CD4-positive, alpha-beta T cell treated with Interferon gamma for 1 hour (primary cell): ENCODE results near the gene ATP2B2.

Experiments used
- DNase-seq: peaks from one replicate; pipeline ENCODE4 v3.0.0-alpha.2; 2020

The ATP2B2 gene

GRCh38 chr3:10468613-10469354, 36.6 kb downstream of the ATP2B2 start:
- DNase-seq = no peak

GRCh38 chr3:10467904-10468612, 37.3 kb downstream of the ATP2B2 start:
- DNase-seq = no peak

GRCh38 chr3:10467204-10467603, 38.2 kb downstream of the ATP2B2 start:
- DNase-seq = no peak

GRCh38 chr3:10466186-10466585, 39.2 kb downstream of the ATP2B2 start:
- DNase-seq = no peak

- no peak for DNase-seq
Observed at GRCh38 chr3:10465161-10465560, 40.2 kb downstream of the ATP2B2 start.

GRCh38 chr3:10463533-10464434, 41.6 kb downstream of the ATP2B2 start:
- DNase-seq = no peak

- DNase-seq = no peak
Observed at GRCh38 chr3:10462641-10463532, 42.5 kb downstream of the ATP2B2 start.

- DNase-seq = no peak
Observed at GRCh38 chr3:10460951-10461545, 44.3 kb downstream of the ATP2B2 start.

- DNase-seq = peak; percentile 36
Observed at GRCh38 chr3:10459954-10460754, 45.2 kb downstream of the ATP2B2 start.

GRCh38 chr3:10457560-10457959, 47.8 kb downstream of the ATP2B2 start:
- no peak for DNase-seq

- no peak for DNase-seq
Observed at GRCh38 chr3:10456981-10457380, 48.4 kb downstream of the ATP2B2 start.

GRCh38 chr3:10455545-10455914, 49.9 kb downstream of the ATP2B2 start:
- no peak for DNase-seq

GRCh38 chr3:10454907-10455544, 50.4 kb downstream of the ATP2B2 start:
- DNase-seq = no peak

- DNase-seq = no peak
Observed at GRCh38 chr3:10453431-10454163, 51.8 kb downstream of the ATP2B2 start.

GRCh38 chr3:10450494-10451440, 54.6 kb downstream of the ATP2B2 start:
- no peak for DNase-seq

- DNase-seq = no peak
Observed at GRCh38 chr3:10449436-10449835, 56.0 kb downstream of the ATP2B2 start.

- no peak for DNase-seq
Observed at GRCh38 chr3:10448544-10448943, 56.8 kb downstream of the ATP2B2 start.

GRCh38 chr3:10447527-10448260, 57.7 kb downstream of the ATP2B2 start:
- DNase-seq = no peak
